ENCODE data around the gene MLST8.
"Not testable (repeated sequence)": the region's sequence is repeated elsewhere in the genome, so short reads cannot be mapped to it uniquely, and the experiment has no call there.

MLST8 gene

GRCh38 chr16:2232094-2232990 is 27.1 kb downstream of the MLST8 start:
- DNase-seq: no peak

- DNase-seq: no peak
Observed at GRCh38 chr16:2233046-2233775, 28.0 kb downstream of the MLST8 start.

DNA sequence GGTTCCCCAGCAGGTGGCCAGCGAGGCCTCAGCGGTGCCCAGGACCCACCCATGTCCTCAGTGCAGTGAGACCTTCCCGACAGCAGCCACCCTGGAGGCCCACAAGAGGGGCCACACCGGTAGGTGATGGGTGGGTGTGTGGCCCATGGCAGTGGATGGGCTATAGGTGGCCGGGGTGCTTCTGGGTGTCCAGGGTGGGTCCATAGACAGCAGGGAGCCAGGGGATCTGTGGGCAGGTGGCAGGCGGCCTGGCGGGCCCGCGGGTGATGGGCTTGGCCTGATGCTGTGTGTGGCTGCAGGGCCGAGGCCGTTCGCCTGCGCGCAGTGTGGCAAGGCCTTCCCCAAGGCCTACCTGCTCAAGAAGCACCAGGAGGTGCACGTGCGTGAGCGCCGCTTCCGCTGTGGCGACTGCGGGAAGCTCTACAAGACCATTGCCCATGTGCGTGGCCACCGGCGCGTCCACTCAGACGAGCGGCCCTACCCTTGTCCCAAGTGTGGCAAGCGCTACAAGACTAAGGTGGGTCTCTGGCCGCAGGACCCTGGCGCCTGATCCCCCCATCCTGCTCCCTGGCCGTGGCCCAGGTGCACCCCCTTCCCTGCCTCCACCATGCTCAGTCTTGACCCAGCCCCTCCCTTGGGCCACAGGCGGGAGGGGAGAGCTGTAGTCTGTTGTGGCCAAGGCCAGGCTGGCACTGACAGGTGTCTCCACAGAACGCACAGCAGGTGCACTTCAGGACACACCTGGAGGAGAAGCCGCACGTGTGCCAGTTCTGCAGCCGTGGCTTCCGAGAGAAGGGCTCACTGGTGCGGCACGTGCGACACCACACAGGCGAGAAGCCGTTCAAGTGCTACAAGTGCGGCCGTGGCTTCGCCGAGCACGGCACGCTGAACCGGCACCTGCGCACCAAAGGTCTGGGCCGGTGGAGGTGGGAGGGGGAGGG is 28.9 kb downstream of the MLST8 start:
- no peak for DNase-seq

- no peak for DNase-seq
Observed at GRCh38 chr16:2234813-2235170, 29.5 kb downstream of the MLST8 start.

DNA sequence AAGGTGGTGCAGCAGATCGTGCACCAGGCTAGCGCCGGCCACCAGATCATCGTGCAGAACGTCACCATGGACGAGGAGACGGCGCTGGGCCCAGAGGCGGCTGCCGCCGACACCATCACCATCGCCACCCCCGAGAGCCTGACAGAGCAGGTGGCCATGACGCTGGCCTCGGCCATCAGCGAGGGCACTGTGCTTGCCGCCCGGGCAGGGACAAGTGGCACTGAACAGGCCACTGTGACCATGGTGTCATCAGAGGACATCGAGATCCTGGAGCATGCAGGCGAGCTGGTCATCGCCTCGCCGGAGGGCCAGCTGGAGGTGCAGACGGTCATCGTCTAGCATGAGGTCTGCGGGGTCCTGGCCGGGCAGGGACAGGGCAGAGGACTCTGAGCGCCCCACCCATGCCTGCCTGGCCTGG is 30.0 kb downstream of the MLST8 start:
- no peak for DNase-seq

DNA sequence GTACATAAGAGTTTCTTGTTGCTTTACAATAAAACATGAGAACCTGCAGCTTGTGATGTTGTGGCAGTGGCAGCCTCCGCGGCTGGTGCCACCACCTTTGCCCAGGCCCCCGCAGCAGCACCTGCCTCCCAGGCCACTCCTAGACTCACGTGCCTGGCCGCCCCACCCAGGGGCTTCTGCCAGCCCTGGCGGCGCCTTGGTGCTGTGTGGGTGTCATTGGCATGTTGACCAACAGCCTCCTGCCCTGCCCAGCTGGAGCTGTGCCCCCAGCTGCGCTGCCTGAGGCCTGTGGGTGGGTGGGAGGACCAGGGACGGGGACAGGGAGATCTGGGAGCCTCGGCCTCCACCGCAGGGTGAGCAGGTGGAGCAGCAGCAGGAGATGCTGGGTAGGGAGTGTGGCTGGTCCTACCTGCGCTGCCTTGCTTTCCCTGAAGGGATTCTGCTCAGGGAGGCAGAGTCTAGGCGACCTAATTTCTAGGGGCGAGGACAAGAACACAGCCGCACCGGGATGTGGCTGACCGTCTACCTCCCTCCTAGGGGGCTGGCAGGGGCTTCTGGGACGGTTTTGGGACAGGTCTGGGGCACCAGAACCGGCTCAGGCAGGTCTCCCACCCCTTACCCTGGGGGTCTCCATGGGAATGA is 30.6 kb downstream of the MLST8 start:
- DNase-seq: no peak

DNA sequence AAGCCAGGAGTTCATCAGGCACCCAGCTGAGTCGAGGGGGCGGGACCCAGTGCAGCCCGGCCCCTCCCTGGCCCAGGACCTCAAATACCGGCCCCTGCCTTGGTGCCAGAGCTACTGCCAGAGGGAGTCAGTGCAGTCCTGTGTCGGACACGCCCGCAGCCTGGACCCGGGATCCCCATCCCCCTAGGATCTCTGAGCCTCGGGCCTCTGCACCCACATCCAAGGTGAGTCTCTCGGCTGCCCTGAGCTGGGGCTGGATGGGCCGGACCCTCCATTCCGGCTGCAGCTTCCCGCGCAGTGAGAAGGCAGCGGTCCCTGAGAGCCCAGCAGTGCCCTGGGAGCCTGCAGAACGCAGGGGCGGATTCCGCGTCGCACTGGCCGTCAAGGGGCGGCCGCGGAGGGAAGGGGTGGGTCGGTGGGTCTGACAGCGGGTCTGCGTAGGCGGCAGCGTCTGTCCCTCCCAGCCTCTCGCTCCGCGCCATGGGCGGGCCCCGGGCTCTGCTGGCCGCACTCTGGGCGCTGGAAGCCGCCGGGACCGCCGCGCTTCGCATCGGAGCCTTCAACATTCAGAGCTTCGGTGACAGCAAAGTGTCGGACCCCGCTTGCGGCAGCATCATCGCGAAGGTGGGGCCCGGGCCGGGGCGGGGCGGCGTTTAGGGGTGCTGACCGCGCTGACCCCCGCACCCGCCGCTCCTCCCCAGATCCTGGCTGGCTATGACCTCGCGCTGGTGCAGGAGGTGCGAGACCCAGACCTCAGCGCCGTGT is 31.3 kb downstream of the MLST8 start, which contains the start of gene DNASE1L2:
Gene DNASE1L2 (plus strand): TSS at position 108 of the 765 bp plus-strand sequence. CDS start 373 bp downstream, at position 481.
- DNase-seq: no peak

GRCh38 chr16:2237102-2237482 is 31.8 kb downstream of the MLST8 start:
- DNase-seq: no peak

DNA sequence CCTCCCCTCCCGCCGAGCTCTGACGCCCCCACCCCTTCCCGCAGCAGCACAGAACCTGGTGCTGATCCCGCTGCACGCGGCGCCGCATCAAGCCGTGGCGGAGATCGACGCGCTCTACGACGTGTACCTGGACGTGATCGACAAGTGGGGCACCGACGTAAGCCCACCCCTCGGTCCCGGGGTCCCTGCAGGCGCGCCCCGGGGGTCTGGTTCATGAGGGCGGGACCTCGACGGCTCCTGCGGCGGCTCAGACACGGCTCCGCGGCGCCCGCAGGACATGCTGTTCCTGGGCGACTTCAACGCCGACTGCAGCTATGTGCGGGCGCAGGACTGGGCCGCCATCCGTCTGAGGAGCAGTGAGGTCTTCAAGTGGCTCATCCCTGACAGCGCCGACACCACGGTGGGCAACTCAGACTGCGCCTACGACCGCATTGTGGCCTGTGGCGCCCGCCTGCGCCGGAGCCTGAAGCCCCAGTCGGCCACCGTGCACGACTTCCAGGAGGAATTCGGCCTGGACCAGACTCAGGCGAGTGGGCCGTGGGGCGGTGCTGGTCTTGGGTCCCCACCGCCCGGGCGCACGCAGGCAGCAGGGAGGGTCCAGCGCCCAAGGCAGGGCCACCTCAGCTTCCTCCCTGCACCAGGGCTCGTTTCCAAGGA is 32.4 kb downstream of the MLST8 start:
- no peak for DNase-seq

GRCh38 chr16:2238150-2238837 is 33.0 kb downstream of the MLST8 start:
- DNase-seq: no peak

DNA sequence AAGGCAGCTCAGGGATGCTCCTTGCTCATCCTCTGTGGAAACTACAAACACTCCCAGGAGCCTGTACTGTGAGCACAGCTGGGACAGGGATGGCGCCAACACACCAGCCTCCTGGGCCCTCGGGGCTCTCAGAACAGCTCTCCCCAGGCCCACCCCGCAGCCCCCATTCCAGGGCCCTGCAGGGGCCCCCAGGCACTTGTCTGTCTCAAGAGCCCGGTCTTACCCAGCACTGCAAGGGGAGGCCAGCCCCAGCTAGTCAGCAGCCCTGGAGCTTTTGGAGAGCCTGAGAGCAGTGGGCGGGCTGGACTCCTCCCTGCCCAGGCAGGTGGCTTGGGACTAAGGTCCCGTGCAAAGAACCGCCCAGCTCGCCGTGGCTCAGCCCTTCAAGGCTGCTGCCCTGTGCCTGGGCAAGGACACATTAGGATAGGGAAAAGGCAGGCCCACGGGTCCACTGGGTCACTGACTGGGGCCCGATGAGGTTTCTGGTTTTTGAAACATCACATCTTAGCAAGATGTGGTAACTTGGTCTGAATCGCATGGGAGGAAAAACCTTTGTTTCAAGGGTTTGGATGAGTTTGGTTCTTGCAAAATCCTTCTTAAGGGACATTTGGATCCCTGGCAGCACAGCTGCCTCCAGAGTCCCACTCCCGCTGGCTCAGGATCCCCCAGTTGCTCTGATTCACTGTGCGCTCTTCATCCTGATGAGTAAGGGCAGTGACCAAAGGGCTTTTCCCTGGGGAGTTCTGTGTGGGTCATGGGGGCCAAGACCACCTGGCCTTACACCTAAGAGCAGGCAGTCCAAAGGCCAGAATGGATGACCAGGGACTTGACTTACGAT is 33.8 kb downstream of the MLST8 start:
- DNase-seq: no peak

- not testable (repeated sequence) for DNase-seq
Observed at GRCh38 chr16:2240331-2240730, 35.1 kb downstream of the MLST8 start.

DNA sequence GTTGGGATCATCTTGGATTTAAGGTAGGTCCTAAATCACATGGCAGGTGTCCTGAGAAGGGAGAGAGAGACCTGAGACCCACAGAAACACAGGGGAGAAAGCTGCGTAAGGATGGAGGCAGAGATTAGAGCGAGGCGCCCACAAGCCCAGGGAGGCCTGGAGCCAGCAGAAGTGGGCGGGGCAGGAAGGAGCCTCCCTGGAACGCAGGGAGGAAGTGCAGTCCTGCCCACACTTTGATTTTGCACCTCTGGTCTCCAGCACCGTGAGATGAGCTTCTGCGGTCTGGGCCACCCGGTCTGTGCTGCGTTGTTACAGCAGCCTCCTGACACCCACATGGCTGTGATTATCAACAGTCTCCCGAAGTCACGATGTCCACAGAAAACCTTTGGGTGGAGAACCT is 37.3 kb downstream of the MLST8 start:
- DNase-seq: no peak

DNA sequence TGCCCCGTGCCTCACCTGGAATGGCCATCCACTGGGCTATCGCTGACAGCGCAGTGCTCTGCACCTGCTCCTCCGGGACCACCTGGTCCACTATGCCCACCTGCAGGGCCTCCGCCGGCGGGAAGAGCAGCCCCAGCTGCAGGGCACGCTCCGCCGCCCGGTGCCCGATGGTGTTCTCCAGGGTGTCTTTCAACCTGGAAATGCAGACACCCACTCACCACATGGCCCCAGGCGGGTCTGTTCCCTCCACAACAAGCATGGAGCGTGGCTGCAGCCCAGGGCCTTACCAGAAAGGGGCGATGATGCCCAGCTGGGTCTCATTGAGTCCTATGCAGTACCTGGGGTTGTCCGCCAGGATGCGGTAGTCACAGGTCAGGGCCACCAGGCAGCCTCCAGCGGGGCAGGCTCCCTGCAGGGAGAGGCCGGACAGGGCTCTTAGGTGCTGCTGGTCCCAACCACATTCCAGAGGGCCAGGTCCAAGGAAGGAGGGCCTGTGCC is 37.8 kb downstream of the MLST8 start:
- no peak for DNase-seq

GRCh38 chr16:2243781-2244180 is 38.5 kb downstream of the MLST8 start:
- no peak for DNase-seq

GRCh38 chr16:2244301-2244700 is 39.0 kb downstream of the MLST8 start:
- DNase-seq: no peak

- no peak for DNase-seq
Observed at GRCh38 chr16:2244926-2245795, 39.9 kb downstream of the MLST8 start.

DNA sequence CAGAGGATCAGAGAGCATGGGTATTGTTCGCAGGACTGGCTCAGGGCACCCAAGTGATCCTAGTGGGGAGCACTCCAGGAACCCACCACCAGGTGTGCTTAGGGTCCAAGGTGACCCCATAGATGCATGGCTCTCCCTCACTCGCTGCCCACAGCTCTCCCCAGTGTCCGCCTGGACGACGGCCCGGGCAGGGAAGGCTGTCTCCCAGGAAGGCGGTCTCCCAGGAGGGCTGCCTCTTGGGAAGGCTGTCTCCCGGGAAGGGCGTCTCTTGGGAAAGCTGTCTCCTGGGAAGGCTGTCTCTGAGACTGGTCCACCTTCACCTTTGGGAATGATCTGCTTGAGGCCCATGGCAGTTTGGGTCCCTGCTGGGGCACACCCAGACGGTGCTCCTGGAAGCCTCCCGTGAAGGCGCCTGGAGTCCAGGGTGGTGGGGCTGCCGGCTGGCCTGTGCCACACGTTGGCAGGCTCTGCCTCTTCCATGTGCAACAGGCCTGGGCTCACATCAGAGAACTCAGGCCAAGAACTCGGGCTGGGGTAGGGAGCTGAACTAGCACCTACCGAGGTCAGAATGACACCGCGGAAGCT is 41.1 kb downstream of the MLST8 start:
- DNase-seq: no peak

Data from NCI-H1436 (cell line).